OCI-LY1 (cell line): ENCODE measurements around the gene RGPD8.

Experiments
- H2AFZ ChIP-seq: fragments of 200-600 bp; sonication (generic), shearing (Covaris generic); 2 replicates; pipeline ENCODE4 v1.6.0; 2014; ENCODE audit warnings: antibody characterized with exemption, mild to moderate bottlenecking, low read length
- H3F3A ChIP-seq: fragments of 200-600 bp; sonication (generic), shearing (Covaris generic); 2 replicates; pipeline ENCODE4 v1.6.0; 2014; ENCODE audit warnings: mild to moderate bottlenecking, antibody characterized with exemption, low read length, moderate library complexity; ENCODE audit not compliant: insufficient read depth
- H3K27ac ChIP-seq: fragments of 200-600 bp; sonication (generic); 2 replicates; pipeline ENCODE4 v1.5.1; 2014; ENCODE audit warnings: low read length, mixed run types, mild to moderate bottlenecking, low read depth; ENCODE audit not compliant: poor library complexity, severe bottlenecking
- H3K27me3 ChIP-seq: fragments of 200-600 bp; sonication (generic); 2 replicates; pipeline ENCODE4 v1.6.0; 2014; ENCODE audit warnings: antibody characterized with exemption, mild to moderate bottlenecking, low read length, moderate library complexity; ENCODE audit not compliant: insufficient read depth
- H3K36me3 ChIP-seq: fragments of 200-600 bp; sonication (generic); 2 replicates; pipeline ENCODE4 v1.6.1; 2014; ENCODE audit warnings: mild to moderate bottlenecking, antibody characterized with exemption, low read length, moderate library complexity, mixed read lengths; ENCODE audit not compliant: insufficient read depth
- H3K4me1 ChIP-seq: fragments of 200-600 bp; sonication (generic); 2 replicates; pipeline ENCODE4 v1.5.1; 2014; ENCODE audit warnings: mild to moderate bottlenecking, low read length, moderate library complexity; ENCODE audit not compliant: insufficient read depth, severe bottlenecking
- H3K4me2 ChIP-seq: fragments of 200-600 bp; sonication (generic), shearing (Covaris generic); 2 replicates; pipeline ENCODE4 v1.6.1; 2014; ENCODE audit warnings: low read length
- H3K4me3 ChIP-seq: fragments of 200-600 bp; sonication (generic); 2 replicates; pipeline ENCODE4 v1.5.1; 2014; ENCODE audit warnings: low read length, low read depth, mild to moderate bottlenecking, mixed read lengths; ENCODE audit not compliant: poor library complexity, severe bottlenecking
- H3K79me2 ChIP-seq: fragments of 200-600 bp; shearing (Covaris generic); 2 replicates; pipeline ENCODE4 v1.6.1; 2016; ENCODE audit warnings: mixed run types, low read length, mixed read lengths; ENCODE audit not compliant: insufficient read depth
- H3K9ac ChIP-seq: fragments of 200-600 bp; sonication (generic), shearing (Covaris generic); 2 replicates; pipeline ENCODE4 v1.6.1; 2014; ENCODE audit warnings: mild to moderate bottlenecking, low read length, mixed read lengths
- H3K9me2 ChIP-seq: fragments of 200-600 bp; sonication (generic), shearing (Covaris generic); 2 replicates; pipeline ENCODE4 v1.6.1; 2014; ENCODE audit warnings: low read depth, mild to moderate bottlenecking, low read length, mixed read lengths
- H3K9me3 ChIP-seq: fragments of 200-600 bp; shearing (Covaris generic); 2 replicates; pipeline ENCODE4 v1.6.1; 2014; ENCODE audit warnings: low read length, mixed read lengths
- H4K20me1 ChIP-seq: fragments of 200-600 bp; sonication (generic), shearing (Covaris generic); 2 replicates; pipeline ENCODE4 v1.6.0; 2016; ENCODE audit warnings: mild to moderate bottlenecking, low read length; ENCODE audit not compliant: insufficient read depth
- CTCF ChIP-seq: fragments of 200-600 bp; sonication (generic), shearing (Covaris generic); IDR thresholded peaks from 2 replicates; pipeline ENCODE4 v1.5.1; 2017; ENCODE audit warnings: mild to moderate bottlenecking, antibody characterized with exemption, low read length, moderate library complexity, mixed read lengths
- EZH2 ChIP-seq: fragments of 200-600 bp; sonication (generic), shearing (Covaris generic); IDR thresholded peaks from 2 replicates; pipeline ENCODE4 v1.8.0; 2017; ENCODE audit warnings: borderline replicate concordance, mixed run types, mild to moderate bottlenecking, antibody characterized with exemption, low read length, moderate library complexity, mixed read lengths

The RGPD8 gene

DNA sequence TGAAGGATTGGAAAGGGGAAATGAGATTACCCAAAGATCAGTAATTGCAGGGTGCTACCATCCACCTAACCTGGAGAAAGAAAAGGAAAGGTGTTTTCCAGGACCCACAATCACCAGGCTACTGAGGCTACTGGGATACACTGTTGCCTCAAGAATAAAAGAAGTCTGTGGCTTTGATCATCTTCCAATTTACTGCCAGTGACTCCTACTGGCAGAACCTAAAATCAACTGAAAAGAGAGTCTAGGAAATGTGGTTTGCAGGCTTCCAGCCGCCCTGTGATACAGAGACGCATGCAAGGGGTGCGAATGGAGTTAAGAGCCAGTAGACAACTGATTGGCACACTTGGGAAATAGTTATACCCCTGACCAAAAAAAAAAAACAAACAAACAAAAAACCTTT lies 31.9 kb upstream of the RGPD8 start:
- TF ChIP-seq CTCF (no peak), EZH2 (no peak)
- Histone ChIP-seq H3K4me1 (no peaks in the 10 kb centered on the region), H3K9ac (no peak overlapping the region), H3K36me3 (no peaks in the 10 kb centered on the region), H3K27me3 (no peaks in the 10 kb centered on the region; the same call in 1 of the 2 replicates), H3K4me2 (no peak overlapping the region), H3K27ac (no peak overlapping the region), H3K9me2 (no peaks in the 10 kb centered on the region), H4K20me1 (no peaks in the 10 kb centered on the region), H2AFZ (no peak overlapping the region), H3K4me3 (no peak overlapping the region), H3K79me2 (no peaks in the 10 kb centered on the region), H3K9me3 (peaks cover 9% of the 10 kb centered on the region), H3F3A (no peaks in the 10 kb centered on the region)

- Histone ChIP-seq H3K27ac (no peak overlapping the region), H4K20me1 (no peaks in the 10 kb centered on the region), H3K4me1 (no peaks in the 10 kb centered on the region), H3K27me3 (no peaks in the 10 kb centered on the region), H3K79me2 (no peaks in the 10 kb centered on the region), H3K9me2 (no peaks in the 10 kb centered on the region), H3K4me2 (no peak overlapping the region), H3K9me3 (no peaks in the 10 kb centered on the region), H3F3A (no peaks in the 10 kb centered on the region), H2AFZ (no peak overlapping the region), H3K4me3 (no peak overlapping the region), H3K9ac (no peak overlapping the region), H3K36me3 (no peaks in the 10 kb centered on the region)
- TF ChIP-seq EZH2 = no peak
- no peak for TF ChIP-seq CTCF
Observed at GRCh38 chr2:112463256-112463655, 29.8 kb upstream of the RGPD8 start.

DNA sequence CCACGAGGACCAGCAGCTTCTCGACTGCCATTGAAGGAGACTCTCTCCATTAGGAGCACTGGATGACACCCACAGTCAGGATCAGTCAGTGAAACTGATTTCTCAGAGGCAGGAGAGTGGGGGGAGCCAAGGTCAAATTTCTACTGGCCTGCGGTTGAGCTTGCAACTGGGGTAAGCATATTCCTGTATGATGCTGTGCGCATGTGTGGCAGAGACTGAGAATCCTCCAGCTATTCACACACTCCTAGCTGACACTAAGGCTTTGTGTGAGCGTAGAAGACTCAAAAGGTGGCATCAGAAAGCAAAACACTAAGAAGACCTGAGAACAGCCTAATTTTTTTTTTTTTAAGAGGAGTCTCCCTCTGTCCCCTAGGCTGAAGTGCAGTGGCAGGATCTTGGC lies 28.7 kb upstream of the RGPD8 start:
- H3K79me2 ChIP-seq = no peaks in the 10 kb centered on the region
- H3K4me2 ChIP-seq = no peak overlapping the region
- no peaks in the 10 kb centered on the region for H3K9me2 ChIP-seq
- TF ChIP-seq EZH2 (no peak), CTCF (no peak)
- 0 out of 2 replicates have a peak, but pooled peaks cover 2% of the 10 kb centered on the region for H3K27me3 ChIP-seq
- H3K36me3 ChIP-seq = no peaks in the 10 kb centered on the region
- no peaks in the 10 kb centered on the region for H3K9me3 ChIP-seq
- H3F3A ChIP-seq = no peaks in the 10 kb centered on the region
- no peaks in the 10 kb centered on the region for H4K20me1 ChIP-seq
- no peak overlapping the region for H3K9ac ChIP-seq
- no peaks in the 10 kb centered on the region for H3K4me1 ChIP-seq
- no peak overlapping the region for H2AFZ ChIP-seq
- no peak overlapping the region for H3K4me3 ChIP-seq
- no peak overlapping the region for H3K27ac ChIP-seq
